Osteoblast (primary cell): ENCODE measurements around the gene NACC2. TPM values are rescaled to one million over a fixed set of nuclear protein-coding genes. Genes with fewer than 3 reads are reported as not detected.
A peak's percentile ranks its signal among the peaks of the same experiment; 100 is the strongest.

ENCODE experiments used
- DNase-seq: peaks from one replicate; pipeline ENCODE4 v3.0.0; 2011; ENCODE audit warnings: low spot score, mixed read lengths; ENCODE audit not compliant: insufficient read length; ENCODE audit errors: missing footprints
- H2AFZ ChIP-seq: 2 replicates; pipeline ENCODE4 v1.6.0; 2011; ENCODE audit warnings: mild to moderate bottlenecking, low read length
- H3K27ac ChIP-seq: 2 replicates; pipeline ENCODE4 v1.5.1; 2011; ENCODE audit warnings: mild to moderate bottlenecking, low read depth, low read length, moderate library complexity
- H3K27me3 ChIP-seq: 2 replicates; pipeline ENCODE4 v1.6.0; 2012; ENCODE audit warnings: mild to moderate bottlenecking, control low read depth, inconsistent platforms, low read length, moderate library complexity; ENCODE audit not compliant: insufficient read depth
- H3K36me3 ChIP-seq: 2 replicates; pipeline ENCODE4 v1.5.1; 2011; ENCODE audit warnings: mild to moderate bottlenecking, low read length, control low read depth, moderate library complexity; ENCODE audit not compliant: insufficient read depth
- H3K4me1 ChIP-seq: 2 replicates; pipeline ENCODE4 v1.5.1; 2011; ENCODE audit warnings: mild to moderate bottlenecking, low read length, control low read depth, moderate library complexity; ENCODE audit not compliant: insufficient read depth
- H3K4me2 ChIP-seq: 2 replicates; pipeline ENCODE4 v1.6.0; 2011; ENCODE audit warnings: mild to moderate bottlenecking, low read length; ENCODE audit not compliant: insufficient read depth
- H3K4me3 ChIP-seq: fragments of 200-600 bp; sonication (generic); 3 replicates; pipeline ENCODE4 v1.5.1; 2012; ENCODE audit warnings: mild to moderate bottlenecking, low read length, inconsistent platforms; ENCODE audit not compliant: insufficient read depth
- H3K79me2 ChIP-seq: 2 replicates; pipeline ENCODE4 v1.6.0; 2012; ENCODE audit warnings: mild to moderate bottlenecking, low read length, control low read depth, inconsistent platforms; ENCODE audit not compliant: insufficient read depth
- H3K9me3 ChIP-seq: 2 replicates; pipeline ENCODE4 v1.5.1; 2011; ENCODE audit warnings: low read depth, low read length, control low read depth
- H4K20me1 ChIP-seq: 2 replicates; pipeline ENCODE4 v1.6.0; 2012; ENCODE audit warnings: mild to moderate bottlenecking, low read length, control low read depth; ENCODE audit not compliant: insufficient read depth
- CTCF ChIP-seq: IDR thresholded peaks from 2 replicates; pipeline ENCODE4 v1.5.1; 2011; ENCODE audit warnings: mild to moderate bottlenecking, low read depth, low read length, moderate library complexity; ENCODE audit errors: extremely low read depth
- total RNA-seq: library from RNA; depleted of rRNA; stranded (reverse); fragments of >200 nt; gene quantifications from 2 replicates; pipeline ENCODE4 v1.2.3, GENCODE V29; 2012

The NACC2 gene
- total RNA-seq, 1 donor = 32.9 TPM

- no peak for TF ChIP-seq CTCF
- peaks cover 73% of the 10 kb centered on the region for H3K79me2 ChIP-seq
- H3K9me3 ChIP-seq = no peaks in the 10 kb centered on the region
- peak overlapping the region; percentile 81 for H3K4me2 ChIP-seq
- H2AFZ ChIP-seq = no peak overlapping the region
- DNase-seq = peak; percentile 99
- peak overlapping the region; percentile 79 for H3K4me3 ChIP-seq
- H3K27ac ChIP-seq = peak overlapping the region; percentile 80
- peaks cover 19% of the 10 kb centered on the region for H3K4me1 ChIP-seq
- H4K20me1 ChIP-seq = peaks cover 26% of the 10 kb centered on the region
- peaks cover 10% of the 10 kb centered on the region for H3K36me3 ChIP-seq
- H3K27me3 ChIP-seq = no peaks in the 10 kb centered on the region
Measured at GRCh38 chr9:136051837-136052471, 43.1 kb downstream of the NACC2 start.

GRCh38 chr9:136051453-136051836, 43.6 kb downstream of the NACC2 start:
- TF ChIP-seq CTCF = no peak
- DNase-seq = peak; percentile 96
- H3K27me3 ChIP-seq = no peaks in the 10 kb centered on the region
- H3K79me2 ChIP-seq = peaks cover 74% of the 10 kb centered on the region
- H2AFZ ChIP-seq = no peak overlapping the region
- peaks cover 10% of the 10 kb centered on the region for H3K36me3 ChIP-seq
- H3K4me2 ChIP-seq = peak overlapping the region; percentile 81
- H3K27ac ChIP-seq = peak overlapping the region; percentile 23
- peak overlapping the region; percentile 79 for H3K4me3 ChIP-seq
- no peaks in the 10 kb centered on the region for H3K9me3 ChIP-seq
- H3K4me1 ChIP-seq = peaks cover 19% of the 10 kb centered on the region
- peaks cover 31% of the 10 kb centered on the region for H4K20me1 ChIP-seq

GRCh38 chr9:136050701-136051452, 44.2 kb downstream of the NACC2 start:
- Histone ChIP-seq H3K27ac (peak overlapping the region; percentile 23), H3K4me2 (peak overlapping the region; percentile 81)
- TF ChIP-seq CTCF = no peak

GRCh38 chr9:136050266-136050700, 44.8 kb downstream of the NACC2 start:
- H3K27ac ChIP-seq = no peak overlapping the region
- H3K27me3 ChIP-seq = no peaks in the 10 kb centered on the region
- no peaks in the 10 kb centered on the region for H3K9me3 ChIP-seq
- no peak overlapping the region for H2AFZ ChIP-seq
- no peak for TF ChIP-seq CTCF
- no peak overlapping the region for H3K4me2 ChIP-seq
- H3K4me1 ChIP-seq = peaks cover 19% of the 10 kb centered on the region
- peak overlapping the region; percentile 79 for H3K4me3 ChIP-seq
- H3K36me3 ChIP-seq = peaks cover 10% of the 10 kb centered on the region
- DNase-seq = peak; percentile 84
- peaks cover 35% of the 10 kb centered on the region for H4K20me1 ChIP-seq
- H3K79me2 ChIP-seq = peaks cover 69% of the 10 kb centered on the region

More at GRCh38 chr9:136050701-136051452, 44.2 kb downstream of the NACC2 start:
- Histone ChIP-seq H3K4me1 (peaks cover 19% of the 10 kb centered on the region), H3K4me3 (peak overlapping the region; percentile 79), H3K27me3 (no peaks in the 10 kb centered on the region), H2AFZ (no peak overlapping the region), H3K9me3 (no peaks in the 10 kb centered on the region), H4K20me1 (peaks cover 33% of the 10 kb centered on the region), H3K79me2 (peaks cover 71% of the 10 kb centered on the region), H3K36me3 (peaks cover 10% of the 10 kb centered on the region)
- peak; percentile 90 for DNase-seq
